Parathyroid adenoma (tissue), 2 donors: ENCODE results near the gene PRKAR2B.

ENCODE experiments used
- H2AFZ ChIP-seq: fragments of 300-600 bp; sonication (generic); one replicate; pipeline ENCODE4 v1.7.0; 2017; ENCODE audit warnings: antibody characterized with exemption, mild to moderate bottlenecking
- H3K27ac ChIP-seq: fragments of 300-600 bp; sonication (generic); one replicate; pipeline ENCODE4 v1.7.0; 2017
- H3K27me3 ChIP-seq: fragments of 300-600 bp; sonication (generic); one replicate; pipeline ENCODE4 v1.7.0; 2017; ENCODE audit warnings: low read length; ENCODE audit not compliant: control insufficient read depth, insufficient read depth
- H3K36me3 ChIP-seq: fragments of 300-600 bp; sonication (generic); one replicate; pipeline ENCODE4 v1.7.0; 2017; ENCODE audit warnings: low read length; ENCODE audit not compliant: control insufficient read depth, insufficient read depth
- H3K4me1 ChIP-seq: fragments of 300-600 bp; sonication (generic); one replicate; pipeline ENCODE4 v1.7.0; 2017; ENCODE audit warnings: control low read depth
- H3K4me2 ChIP-seq: fragments of 300-600 bp; sonication (generic); one replicate; pipeline ENCODE4 v1.7.0; 2017; ENCODE audit warnings: low read length
- H3K4me3 ChIP-seq: fragments of 300-600 bp; sonication (generic); one replicate; pipeline ENCODE4 v1.7.0; 2017; ENCODE audit warnings: low read depth, low read length
- H3K79me2 ChIP-seq: fragments of 300-600 bp; sonication (generic); one replicate; pipeline ENCODE4 v1.7.0; 2017; ENCODE audit warnings: control low read depth
- H3K9ac ChIP-seq: fragments of 300-600 bp; sonication (generic); one replicate; pipeline ENCODE4 v1.7.0; 2017; ENCODE audit warnings: mild to moderate bottlenecking
- H3K9me3 ChIP-seq: fragments of 300-600 bp; sonication (generic); one replicate; pipeline ENCODE4 v1.7.0; 2017; ENCODE audit warnings: low read length; ENCODE audit not compliant: control insufficient read depth
- CTCF ChIP-seq: fragments of 300-600 bp; sonication (generic); IDR thresholded peaks from one replicate; pipeline ENCODE4 v1.7.0; 2017; ENCODE audit warnings: antibody characterized with exemption, mild to moderate bottlenecking
- donor health status: primary hyperparathyroidism.

Gene PRKAR2B

DNA sequence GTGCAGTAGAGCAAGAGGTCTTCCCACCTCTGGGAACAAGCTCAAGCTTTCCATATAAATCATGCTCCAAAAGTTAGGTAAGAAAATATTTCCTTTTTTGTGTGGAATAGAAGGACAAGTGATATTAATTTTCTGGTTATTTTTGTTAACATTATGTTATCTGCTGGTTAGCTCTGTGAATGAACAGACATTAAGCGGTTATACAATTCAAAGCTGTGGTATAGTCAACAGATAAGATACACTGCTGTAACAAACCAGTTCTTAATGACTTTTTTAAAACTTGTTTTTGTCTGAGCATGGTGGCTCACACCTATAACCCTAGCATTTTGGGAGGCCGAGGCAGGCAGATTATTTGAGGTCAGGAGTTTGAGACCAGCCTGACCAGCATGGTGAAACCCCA is 43.0 kb upstream of the PRKAR2B start:
- Histone ChIP-seq H3K36me3 (no peaks in the 10 kb centered on the region), H3K4me1 (peaks cover 6% of the 10 kb centered on the region), H3K9me3 (no peaks in the 10 kb centered on the region), H3K27me3 (no peaks in the 10 kb centered on the region), H3K4me3 (no peak overlapping the region), H3K9ac (no peak overlapping the region), H3K79me2 (no peaks in the 10 kb centered on the region), H3K27ac (no peak overlapping the region), H3K4me2 (no peak overlapping the region), H2AFZ (no peak overlapping the region)
- no peak for TF ChIP-seq CTCF

DNA sequence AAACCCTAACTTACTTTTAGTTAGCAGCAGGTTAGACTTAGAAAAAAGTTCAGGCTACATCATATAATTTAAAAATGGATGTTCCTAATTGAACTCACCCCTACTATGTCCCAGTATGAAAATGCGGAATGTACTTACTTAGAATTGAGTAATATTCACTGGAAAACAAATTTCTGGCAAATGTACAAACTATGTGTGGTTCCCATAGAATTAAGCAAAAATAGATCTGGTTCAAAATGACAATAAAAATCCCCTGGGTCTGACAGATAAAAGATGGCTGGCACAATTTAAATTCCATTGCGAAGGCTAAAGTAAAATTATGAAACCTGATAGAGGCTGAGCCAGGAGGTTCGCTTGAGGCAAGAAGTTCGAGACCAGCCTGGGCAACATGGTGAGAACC is 42.4 kb upstream of the PRKAR2B start:
- Histone ChIP-seq H3K27me3 (no peaks in the 10 kb centered on the region), H3K36me3 (no peaks in the 10 kb centered on the region), H3K4me3 (no peak overlapping the region), H3K79me2 (no peaks in the 10 kb centered on the region), H3K9ac (no peak overlapping the region), H3K27ac (no peak overlapping the region), H3K4me1 (peaks cover 7% of the 10 kb centered on the region), H3K4me2 (no peak overlapping the region), H2AFZ (no peak overlapping the region), H3K9me3 (no peaks in the 10 kb centered on the region)
- no peak for TF ChIP-seq CTCF

DNA sequence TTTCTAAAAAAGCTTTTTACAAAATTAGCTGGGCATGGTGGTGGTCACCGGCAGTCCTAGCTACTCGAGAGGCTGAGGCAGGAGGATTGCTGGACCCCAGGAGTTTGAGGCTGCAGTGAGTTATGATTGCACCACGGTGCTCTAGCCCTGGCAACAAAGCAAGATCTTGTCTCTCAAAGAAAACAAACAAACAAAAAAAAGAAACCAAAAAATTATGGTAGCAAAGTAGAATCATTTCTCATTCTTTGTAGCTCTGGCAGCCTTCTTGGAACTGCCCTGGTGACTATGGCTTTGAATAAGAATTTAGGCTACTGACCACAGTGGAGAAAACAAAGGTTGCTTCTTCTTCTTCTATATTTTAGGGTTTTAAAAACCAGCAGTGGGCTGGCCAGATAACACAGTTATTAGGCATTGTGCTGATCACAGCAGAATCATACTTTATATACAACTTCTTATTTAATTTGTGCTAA is 41.9 kb upstream of the PRKAR2B start:
- Histone ChIP-seq H3K4me3 (no peak overlapping the region), H3K27me3 (no peaks in the 10 kb centered on the region), H3K4me2 (no peak overlapping the region), H3K79me2 (no peaks in the 10 kb centered on the region), H2AFZ (no peak overlapping the region), H3K4me1 (peaks cover 7% of the 10 kb centered on the region), H3K9me3 (no peaks in the 10 kb centered on the region), H3K36me3 (no peaks in the 10 kb centered on the region), H3K9ac (no peak overlapping the region), H3K27ac (no peak overlapping the region)
- no peak for TF ChIP-seq CTCF

DNA sequence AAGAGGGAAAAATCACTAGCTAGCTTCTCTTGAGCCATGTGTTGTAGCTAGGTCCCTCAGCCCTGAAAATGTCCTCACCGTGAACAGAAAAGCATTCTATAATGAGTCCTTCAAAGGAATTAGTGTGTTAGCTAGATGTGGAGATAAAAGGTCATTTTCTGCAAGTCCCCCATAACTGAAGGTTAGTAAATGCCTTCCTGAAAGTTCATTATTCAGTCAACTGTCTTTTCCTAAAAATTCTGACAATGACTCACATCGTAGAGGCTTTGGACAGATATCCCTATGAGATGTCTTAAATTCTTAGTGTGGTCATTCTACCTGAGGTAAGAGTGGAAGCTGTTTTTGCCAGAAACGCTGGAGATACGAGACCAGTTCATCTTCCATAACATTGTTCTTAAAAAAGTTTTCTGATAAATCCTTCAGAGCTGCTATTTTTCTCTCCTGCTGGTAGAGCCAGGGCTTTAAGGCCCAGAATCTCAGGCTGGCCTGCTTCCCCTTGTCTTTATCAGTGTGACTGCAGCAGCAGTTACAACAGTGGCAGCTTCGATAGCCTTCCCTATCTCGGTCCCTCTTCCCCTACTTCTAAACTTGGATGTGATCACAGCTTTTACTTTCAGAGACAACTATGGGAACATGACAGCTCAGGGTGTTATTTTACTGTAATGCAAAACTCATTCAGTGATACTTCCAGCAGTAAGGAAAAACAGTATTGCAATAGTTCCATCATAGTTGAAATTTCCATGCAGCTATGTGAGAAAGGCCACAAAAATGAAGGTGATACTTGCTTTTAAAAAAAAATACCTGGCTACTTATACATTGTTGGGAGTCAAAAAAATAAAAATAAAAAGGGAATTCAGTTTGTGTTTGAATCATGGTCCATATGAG is 37.3 kb upstream of the PRKAR2B start:
- Histone ChIP-seq H2AFZ (peak overlapping the region; percentile 79), H3K36me3 (no peaks in the 10 kb centered on the region), H3K4me2 (no peak overlapping the region), H3K9me3 (no peaks in the 10 kb centered on the region), H3K4me1 (peaks cover 11% of the 10 kb centered on the region), H3K27ac (no peak overlapping the region), H3K9ac (no peak overlapping the region), H3K4me3 (no peak overlapping the region), H3K27me3 (no peaks in the 10 kb centered on the region), H3K79me2 (no peaks in the 10 kb centered on the region)
- TF ChIP-seq CTCF: no peak

DNA sequence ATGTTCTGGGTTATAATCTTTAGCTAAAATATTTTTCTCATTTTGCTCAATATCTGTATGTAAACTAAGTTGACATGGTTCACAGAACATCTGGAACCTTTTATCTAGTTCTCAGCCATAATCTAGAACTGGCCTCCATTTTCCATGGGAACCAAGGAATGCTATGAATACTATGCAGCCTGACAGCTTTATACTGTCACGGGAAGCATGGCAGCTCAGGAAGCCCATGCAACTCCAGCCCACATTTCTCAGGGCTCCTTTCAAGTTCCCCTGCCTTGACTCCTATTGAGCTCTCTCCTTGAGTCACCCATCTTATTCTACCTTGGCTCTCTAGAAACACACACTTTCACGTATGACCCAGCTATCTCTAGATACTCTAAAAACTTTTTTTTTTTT is 36.6 kb upstream of the PRKAR2B start:
- TF ChIP-seq CTCF: no peak
- Histone ChIP-seq H2AFZ (peak overlapping the region; percentile 79), H3K9me3 (no peaks in the 10 kb centered on the region), H3K27ac (no peak overlapping the region), H3K79me2 (no peaks in the 10 kb centered on the region), H3K4me3 (no peak overlapping the region), H3K4me2 (no peak overlapping the region), H3K9ac (no peak overlapping the region), H3K4me1 (peaks cover 11% of the 10 kb centered on the region), H3K27me3 (no peaks in the 10 kb centered on the region), H3K36me3 (no peaks in the 10 kb centered on the region)
